HCT116 (cell line): ENCODE data around the gene STK32C. TPM values are rescaled to one million over a fixed set of nuclear protein-coding genes. Genes with fewer than 3 reads are reported as not detected.

Experiments
- ATAC-seq: fragments of 200-7000 bp; cut with Tn5 transposase; 2 replicates; pipeline ENCODE4 v1.9.1; 2020; ENCODE audit warnings: mild to moderate bottlenecking, moderate library complexity
- BruUV-seq: library from RNA; stranded (reverse); fragments of 400-500 nt; replicated peaks from 2 replicates; lab custom pipeline; 2021; lab: Mats Ljungman, UMichigan
- CTCF ChIA-PET: fragments of 300-600 bp; sonication (Branson Sonifier 250); formaldehyde crosslinking; loops from one replicate; lab custom pipeline; 2021; ENCODE audit warnings: antibody characterized with exemption; lab: Charles Lee
- POLR2A ChIA-PET: fragments of 300-600, 350-600 bp; sonication (Branson Sonifier 250); formaldehyde crosslinking; loops from one replicate; lab custom pipeline; 2021; ENCODE audit warnings: antibody characterized with exemption; lab: Charles Lee
- RAD21 ChIA-PET, 2 experiments: fragments of 300-600 bp; sonication (Branson Sonifier 250); formaldehyde crosslinking; loops; one replicate each; lab custom pipeline; 2023; ENCODE audit warnings: low total read pairs in 2 of 2; ENCODE audit not compliant: uncharacterized antibody in 2 of 2, unreplicated experiment in 2 of 2, low non-redundant PET in 1 of 2; lab: Charles Lee
- DNase-seq: peaks from one replicate; pipeline ENCODE4 v3.0.0-alpha.2; 2010; ENCODE audit warnings: low read depth, low spot score
- H2AFZ ChIP-seq: fragments of 200-600 bp; shearing (Covaris generic), sonication (generic); 2 replicates; pipeline ENCODE4 v1.6.1; 2017; ENCODE audit warnings: low read depth, mixed run types, mixed read lengths, antibody characterized with exemption, low read length; ENCODE audit not compliant: poor library complexity, severe bottlenecking
- H3K27ac ChIP-seq: 2 replicates; pipeline ENCODE4 v1.5.1; 2012; ENCODE audit warnings: low read depth, low read length
- H3K27me3 ChIP-seq: fragments of 200-600 bp; sonication (generic); 2 replicates; pipeline ENCODE4 v1.6.1; 2016; ENCODE audit warnings: mixed run types, low read length, mixed read lengths; ENCODE audit not compliant: insufficient read depth
- H3K36me3 ChIP-seq, 2 experiments: fragments of 200-500 bp in 1 of 2; fragments of 200-600 bp in 1 of 2; sonication (Bioruptor generic) in 1 of 2; sonication (generic) in 1 of 2; 2 replicates each; pipeline versions ENCODE4 v1.5.1 to v1.6.1; 2014 to 2016; ENCODE audit warnings: low read length in 2 of 2, inconsistent platforms in 1 of 2, mixed read lengths in 1 of 2, mixed run types in 1 of 2; ENCODE audit not compliant: insufficient read depth in 2 of 2, control insufficient read depth in 1 of 2
- H3K4me1 ChIP-seq, 2 experiments: fragments of 200-600 bp in 1 of 2; sonication (generic) in 1 of 2; 2 replicates each; pipeline versions ENCODE4 v1.5.1 to v1.6.1; 2012 to 2017; ENCODE audit warnings: low read length in 2 of 2, inconsistent platforms in 1 of 2, mild to moderate bottlenecking in 1 of 2, mixed read lengths in 1 of 2, mixed run types in 1 of 2, moderate library complexity in 1 of 2; ENCODE audit not compliant: insufficient read depth in 2 of 2, control insufficient read depth in 1 of 2
- H3K4me2 ChIP-seq: fragments of 200-600 bp; sonication (generic); 2 replicates; pipeline ENCODE4 v1.6.1; 2017; ENCODE audit warnings: mixed run types, low read length, mixed read lengths
- H3K4me3 ChIP-seq, 2 experiments: fragments of 200-600 bp in 1 of 2; sonication (generic) in 1 of 2; replicated peaks in 1 of 2; 2 replicates each; pipeline ENCODE4 v1.5.1; 2011 to 2016; ENCODE audit warnings: low read length in 2 of 2, control low read depth in 1 of 2, low read depth in 1 of 2, mild to moderate bottlenecking in 1 of 2, mixed read lengths in 1 of 2, mixed run types in 1 of 2
- H3K79me2 ChIP-seq: fragments of 200-600 bp; sonication (generic); 2 replicates; pipeline ENCODE4 v1.6.1; 2017; ENCODE audit warnings: mild to moderate bottlenecking, mixed run types, low read length, moderate library complexity, mixed read lengths; ENCODE audit not compliant: insufficient read depth
- H3K9ac ChIP-seq: fragments of 200-600 bp; sonication (generic); 2 replicates; pipeline ENCODE4 v1.6.1; 2016; ENCODE audit warnings: low read length, mixed read lengths
- H3K9me2 ChIP-seq: fragments of 200-600 bp; sonication (generic), shearing (Covaris generic); 2 replicates; pipeline ENCODE4 v1.6.1; 2017; ENCODE audit warnings: mixed run types, mild to moderate bottlenecking, moderate library complexity; ENCODE audit not compliant: insufficient read depth
- H3K9me3 ChIP-seq, 2 experiments: fragments of 200-500 bp in 1 of 2; fragments of 200-600 bp in 1 of 2; sonication (Bioruptor generic) in 1 of 2; sonication (generic) in 1 of 2; 2 replicates each; pipeline ENCODE4 v1.6.1; 2014 to 2017; ENCODE audit warnings: low read length in 2 of 2, mixed read lengths in 2 of 2, inconsistent platforms in 1 of 2, low read depth in 1 of 2, mild to moderate bottlenecking in 1 of 2, mixed run types in 1 of 2, moderate library complexity in 1 of 2; ENCODE audit not compliant: control insufficient read depth in 1 of 2, insufficient read depth in 1 of 2
- H4K20me1 ChIP-seq: fragments of 200-600 bp; sonication (generic), shearing (Covaris generic); 2 replicates; pipeline ENCODE4 v1.6.1; 2017; ENCODE audit warnings: mixed run types, mild to moderate bottlenecking, moderate library complexity; ENCODE audit not compliant: insufficient read depth
- CBX3 ChIP-seq: IDR thresholded peaks from 2 replicates; pipeline ENCODE4 v1.6.1; 2012; ENCODE audit warnings: low read depth
- CTCF ChIP-seq, 3 experiments: fragments of 200-600 bp in 1 of 3; sonication (generic) in 1 of 3; IDR thresholded peaks in 2 of 3; conservative IDR thresholded peaks in 1 of 3; 2 replicates each; pipeline ENCODE4 v1.5.1; 2012 to 2017; ENCODE audit warnings: low read depth in 2 of 3, low read length in 2 of 3, antibody characterized with exemption in 1 of 3, borderline replicate concordance in 1 of 3, control low read depth in 1 of 3, mild to moderate bottlenecking in 1 of 3, mixed read lengths in 1 of 3, mixed run types in 1 of 3, moderate library complexity in 1 of 3; ENCODE audit not compliant: insufficient read depth in 1 of 3
- POLR2AphosphoS5 ChIP-seq: IDR thresholded peaks from 2 replicates; pipeline ENCODE4 v1.6.1; 2011; ENCODE audit warnings: mild to moderate bottlenecking, low read depth, low read length, moderate library complexity
- SIN3A ChIP-seq: IDR thresholded peaks from 2 replicates; pipeline ENCODE4 v1.6.1; 2012; ENCODE audit warnings: low read depth
- SRF ChIP-seq: IDR thresholded peaks from 2 replicates; pipeline ENCODE4 v1.6.1; 2012; ENCODE audit warnings: low read depth
- TCF7L2 ChIP-seq: IDR thresholded peaks from 2 replicates; pipeline ENCODE4 v1.7.0; 2011; ENCODE audit warnings: borderline replicate concordance, inconsistent platforms; ENCODE audit not compliant: insufficient read depth, insufficient read length; ENCODE audit errors: extremely low read depth
- YY1 ChIP-seq: IDR thresholded peaks from 2 replicates; pipeline ENCODE4 v1.6.1; 2011; ENCODE audit warnings: low read length, low read depth, moderate library complexity, mild to moderate bottlenecking; ENCODE audit not compliant: insufficient replicate concordance; ENCODE audit errors: extremely low read depth
- ZNF274 ChIP-seq: fragments of 200-500 bp; sonication (Bioruptor generic); IDR thresholded peaks from 2 replicates; pipeline ENCODE4 v1.6.1; 2014; ENCODE audit warnings: mild to moderate bottlenecking, low read depth, low read length, inconsistent platforms
- intact Hi-C: fragments of 100-400 bp; cut with micrococcal nuclease; formaldehyde crosslinking; loops from 2 replicates; pipeline ENCODE4 v1.10.0; 2022
- total RNA-seq: library from RNA; stranded (reverse); gene quantifications from one replicate; pipeline ENCODE4 v1.2.1, GENCODE V29; 2021; ENCODE audit not compliant: unreplicated experiment

Gene STK32C
- total RNA-seq, 1 experiment from 2014 or later = 29.7 TPM

DNA sequence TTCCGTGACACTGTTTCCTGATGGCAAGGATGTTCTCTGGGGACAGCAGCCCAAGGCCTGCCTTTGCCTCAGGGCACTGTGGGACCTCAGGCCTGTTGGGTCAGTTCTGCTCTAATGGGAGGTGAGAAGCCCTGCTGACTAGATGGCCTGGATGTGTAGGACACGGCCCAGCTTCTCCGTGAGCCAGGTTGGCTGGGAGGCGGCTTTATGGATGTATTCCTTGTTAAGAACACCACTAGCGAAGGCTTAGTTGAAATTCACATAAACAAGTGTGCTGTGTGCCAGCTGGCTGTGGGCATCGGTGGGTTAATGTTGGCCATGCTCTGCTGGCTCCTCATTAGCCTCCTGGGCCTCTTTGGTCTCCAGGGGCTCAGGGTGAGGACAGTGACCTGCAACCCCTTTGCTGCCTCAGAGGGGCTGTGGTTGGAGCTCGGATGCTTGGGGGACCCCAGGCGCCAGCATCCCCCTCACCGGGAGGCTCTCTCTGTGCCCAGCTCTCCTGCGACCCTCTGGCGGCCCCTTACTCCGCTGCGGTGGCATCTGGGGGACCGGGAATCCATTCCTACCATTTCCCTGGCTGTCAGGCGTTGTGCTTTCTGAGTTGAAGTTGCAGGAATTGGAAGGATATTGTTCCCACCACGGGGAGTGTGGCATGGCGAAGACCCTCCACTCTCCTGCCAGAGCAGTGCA, 143.8 kb downstream of the STK32C start (continued):
- no peak for TF ChIP-seq YY1
- TF ChIP-seq ZNF274 = no peak
- TF ChIP-seq SIN3A = no peak
- no peak for TF ChIP-seq CBX3

- Histone ChIP-seq H3K36me3 (no peaks in the 10 kb centered on the region), H3K4me1 (peaks cover 17 to 42% of the 10 kb centered on the region in 2 experiments; a peak in 3 of 4 replicates), H3K4me3 (peak overlapping the region in 1 of 2 experiments; percentile 44; a peak in 2 of 4 replicates), H3K9ac (peak overlapping the region; percentile 27; the same call in 1 of the 2 replicates), H3K9me2 (no peaks in the 10 kb centered on the region), H3K27me3 (no peaks in the 10 kb centered on the region), H3K4me2 (peak overlapping the region; percentile 73), H2AFZ (no peak overlapping the region), H3K27ac (no peak overlapping the region; the same call in 1 of the 2 replicates), H3K9me3 (no peaks in the 10 kb centered on the region), H3K79me2 (no peaks in the 10 kb centered on the region), H4K20me1 (no peaks in the 10 kb centered on the region)
- RAD21 ChIA-PET = no interaction called here
- intact Hi-C loops = no loop called here
- DNase-seq (peak; percentile 79), ATAC-seq (peak; percentile 95)
- CTCF ChIA-PET = no interaction called here
- POLR2A ChIA-PET = no interaction called here
- BruUV-seq = no TSS peak
- TF ChIP-seq POLR2AphosphoS5 (0 out of 2 replicates have a peak, but pooled peaks have one; percentile 27), TCF7L2 (no peak), CTCF (IDR thresholded peaks at IDR 0.05 in 2 of 3, conservative IDR thresholded peaks at IDR 0.05 in 1 of 3; ENCODE audit: borderline replicate concordance in 1 of 3, insufficient read depth in 1 of 3, low read depth in 2 of 3, low read length in 2 of 3) (peak in 1 of 3 experiments; percentile 43; a peak in 2 of 6 replicates), SRF (no peak), CBX3 (no peak)
Observed at GRCh38 chr10:132163278-132163765, 144.4 kb downstream of the STK32C start.
